Measurements from ENCODE around the gene SP4.
A peak's percentile ranks its signal among the peaks of the same experiment; 100 is the strongest.

SP4 gene

GRCh38 chr7:21427182-21427870, 557 bp upstream of the SP4 start:
- peak; percentile 84 for ATAC-seq
- peak; percentile 98 to 99 for DNase-seq
- Mint-ChIP-seq H3K9me3 (no peaks in the 10 kb centered on the region), H3K4me1 (peaks cover 35% of the 10 kb centered on the region), H3K4me3 (peak overlapping the region; percentile 100), H3K27ac (peak overlapping the region; percentile 100), H3K27me3 (no peaks in the 10 kb centered on the region)

DNA sequence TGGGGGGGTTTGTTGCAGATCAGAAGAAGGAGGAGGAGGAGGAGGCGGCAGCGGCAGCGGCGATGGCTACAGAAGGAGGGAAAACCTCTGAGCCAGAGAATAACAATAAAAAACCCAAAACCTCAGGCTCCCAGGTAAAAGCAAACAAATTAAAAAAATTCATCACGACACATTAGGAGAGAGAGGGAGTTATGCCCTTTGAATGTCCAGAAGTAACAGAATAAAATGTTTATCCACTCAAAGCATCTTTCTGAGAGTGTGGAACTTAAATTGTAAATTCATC, 717 bp downstream of the SP4 start:
- Mint-ChIP-seq H3K9me3 (no peaks in the 10 kb centered on the region), H3K27me3 (no peaks in the 10 kb centered on the region), H3K4me1 (peaks cover 48% of the 10 kb centered on the region), H3K27ac (peak overlapping the region; percentile 95), H3K4me3 (peak overlapping the region; percentile 94 to 98)
- DNase-seq: no peak
- ATAC-seq: no peak

DNA sequence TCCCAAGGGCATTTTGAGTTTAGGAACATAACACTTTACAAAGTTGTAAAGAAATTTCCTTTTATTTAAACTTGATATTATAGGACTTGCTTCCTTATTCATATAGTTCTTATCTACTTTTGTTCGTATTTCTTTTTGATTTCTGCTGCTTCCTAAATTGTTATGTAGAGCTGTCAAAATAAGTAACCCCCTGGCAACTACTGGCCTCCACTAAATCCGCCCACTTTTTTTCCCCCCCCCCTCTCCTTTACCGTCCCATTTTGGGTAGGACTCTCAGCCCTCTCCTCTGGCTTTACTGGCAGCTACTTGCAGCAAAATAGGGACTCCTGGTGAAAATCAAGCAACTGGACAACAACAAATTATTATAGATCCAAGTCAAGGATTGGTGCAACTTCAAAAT, 1.1 kb downstream of the SP4 start:
- H3K4me3 Mint-ChIP-seq: peak overlapping the region; percentile 94 to 98
- peak overlapping the region in 1 of 2 donors; percentile 14 for H3K27ac Mint-ChIP-seq
- no peak for ATAC-seq
- no peaks in the 10 kb centered on the region for H3K9me3 Mint-ChIP-seq
- H3K27me3 Mint-ChIP-seq: no peaks in the 10 kb centered on the region
- DNase-seq: no peak
- H3K4me1 Mint-ChIP-seq: peaks cover 52% of the 10 kb centered on the region

GRCh38 chr7:21429786-21430574, 2.1 kb downstream of the SP4 start:
- no peaks in the 10 kb centered on the region for H3K9me3 Mint-ChIP-seq
- peaks cover 61% of the 10 kb centered on the region for H3K4me1 Mint-ChIP-seq
- no peak for DNase-seq
- no peaks in the 10 kb centered on the region for H3K27me3 Mint-ChIP-seq
- peak overlapping the region in 1 of 2 donors; percentile 42 for H3K27ac Mint-ChIP-seq
- no peak for ATAC-seq
- peak overlapping the region; percentile 94 to 98 for H3K4me3 Mint-ChIP-seq

- no peaks in the 10 kb centered on the region for H3K9me3 Mint-ChIP-seq
- peaks cover 62% of the 10 kb centered on the region for H3K4me1 Mint-ChIP-seq
- peak overlapping the region; percentile 52 to 64 for H3K4me3 Mint-ChIP-seq
- H3K27ac Mint-ChIP-seq: no peak overlapping the region
- DNase-seq (no peak), ATAC-seq (no peak)
- no peaks in the 10 kb centered on the region for H3K27me3 Mint-ChIP-seq
Observed at GRCh38 chr7:21430575-21430954, 2.7 kb downstream of the SP4 start.

DNA sequence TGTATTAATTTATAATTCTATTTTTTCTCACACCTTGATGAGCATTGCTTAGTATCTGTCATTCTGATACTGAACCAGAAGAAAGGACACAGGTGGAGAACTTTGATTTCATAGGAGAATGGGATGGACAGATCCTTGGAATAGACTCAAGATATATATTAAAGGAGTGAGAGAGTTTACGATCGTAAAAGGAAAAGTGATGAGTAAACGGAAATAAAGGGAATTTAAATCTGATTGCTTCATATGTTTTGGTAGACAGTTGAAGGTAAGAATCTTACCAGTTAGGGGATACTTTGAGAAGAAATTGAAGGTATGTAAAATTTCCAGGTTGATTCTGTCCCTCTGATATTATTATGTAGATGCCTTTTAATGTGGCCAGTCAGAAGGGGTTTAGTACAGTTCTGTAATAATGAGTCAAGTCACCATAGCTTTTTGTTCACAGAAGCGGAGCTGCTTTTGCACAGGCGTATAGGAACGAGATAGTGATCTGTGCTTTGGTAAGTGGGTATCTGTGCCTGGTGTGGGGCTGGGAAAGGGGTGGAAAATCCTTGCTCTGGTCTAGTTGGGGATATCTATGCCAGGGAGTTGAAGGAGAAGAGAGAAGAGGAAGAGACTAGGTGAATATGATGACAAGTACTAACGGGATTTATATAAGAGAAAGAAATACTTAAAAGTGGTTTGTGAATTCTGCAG, 15.4 kb downstream of the SP4 start:
- no peaks in the 10 kb centered on the region for H3K9me3 Mint-ChIP-seq
- H3K27ac Mint-ChIP-seq: no peak overlapping the region
- H3K4me3 Mint-ChIP-seq: no peak overlapping the region
- ATAC-seq: no peak
- no peaks in the 10 kb centered on the region for H3K27me3 Mint-ChIP-seq
- DNase-seq: no peak
- peaks cover 50% of the 10 kb centered on the region for H3K4me1 Mint-ChIP-seq

DNA sequence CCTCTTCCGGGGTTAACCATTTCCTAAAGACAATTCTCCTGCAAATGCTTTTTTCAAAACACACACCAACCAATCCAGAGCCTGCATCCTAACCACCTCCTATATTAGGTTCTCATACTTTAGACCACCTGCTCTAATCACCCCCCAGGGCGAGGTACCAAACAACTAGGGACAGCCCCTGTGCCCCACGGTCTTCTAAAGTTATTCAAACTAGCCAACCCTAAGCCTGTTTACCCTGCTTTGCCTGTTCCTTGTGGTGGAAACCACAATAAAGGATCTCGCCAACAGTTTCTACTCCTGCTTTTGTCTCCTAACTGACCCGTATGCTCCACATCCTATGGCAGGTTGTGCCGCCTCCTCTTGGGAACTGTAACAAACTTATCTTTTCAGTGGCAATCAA, 21.1 kb downstream of the SP4 start:
- Mint-ChIP-seq H3K27ac (peak overlapping the region; percentile 87 to 89), H3K9me3 (peaks cover 10 to 13% of the 10 kb centered on the region in 2 donors), H3K27me3 (no peaks in the 10 kb centered on the region), H3K4me3 (no peak overlapping the region), H3K4me1 (peaks cover 37% of the 10 kb centered on the region)
- DNase-seq (no peak), ATAC-seq (peak; percentile 74)

GRCh38 chr7:21450076-21450475, 22.2 kb downstream of the SP4 start:
- H3K27ac Mint-ChIP-seq: no peak overlapping the region
- no peaks in the 10 kb centered on the region for H3K27me3 Mint-ChIP-seq
- DNase-seq: no peak
- H3K4me3 Mint-ChIP-seq: no peak overlapping the region
- peaks cover 31% of the 10 kb centered on the region for H3K4me1 Mint-ChIP-seq
- H3K9me3 Mint-ChIP-seq: peaks cover 18 to 23% of the 10 kb centered on the region in 2 donors
- no peak for ATAC-seq

DNA sequence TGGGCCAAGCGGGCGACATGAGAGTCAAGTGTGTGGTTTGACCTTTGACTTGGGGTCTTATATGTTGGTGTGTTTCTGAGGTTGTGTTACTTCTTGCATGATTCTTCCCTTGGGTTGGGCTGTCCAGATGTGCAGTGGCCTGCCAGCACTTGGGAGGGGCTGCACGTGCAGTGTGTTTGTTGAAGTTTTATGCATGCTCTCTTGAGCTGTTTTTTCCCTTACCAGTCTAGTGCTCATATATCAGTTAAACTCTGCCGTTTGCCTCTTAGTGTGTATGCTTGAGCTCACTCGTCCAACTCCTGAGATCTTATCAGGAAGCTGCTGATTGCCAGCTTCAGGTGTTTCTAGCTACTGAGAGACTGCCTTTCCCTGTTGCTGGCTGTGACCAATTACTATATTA, 23.1 kb downstream of the SP4 start:
- H3K9me3 Mint-ChIP-seq: peaks cover 18 to 29% of the 10 kb centered on the region in 2 donors
- ATAC-seq (no peak), DNase-seq (no peak)
- H3K4me3 Mint-ChIP-seq: no peak overlapping the region
- H3K4me1 Mint-ChIP-seq: peaks cover 31% of the 10 kb centered on the region
- no peak overlapping the region for H3K27ac Mint-ChIP-seq
- no peaks in the 10 kb centered on the region for H3K27me3 Mint-ChIP-seq

DNA sequence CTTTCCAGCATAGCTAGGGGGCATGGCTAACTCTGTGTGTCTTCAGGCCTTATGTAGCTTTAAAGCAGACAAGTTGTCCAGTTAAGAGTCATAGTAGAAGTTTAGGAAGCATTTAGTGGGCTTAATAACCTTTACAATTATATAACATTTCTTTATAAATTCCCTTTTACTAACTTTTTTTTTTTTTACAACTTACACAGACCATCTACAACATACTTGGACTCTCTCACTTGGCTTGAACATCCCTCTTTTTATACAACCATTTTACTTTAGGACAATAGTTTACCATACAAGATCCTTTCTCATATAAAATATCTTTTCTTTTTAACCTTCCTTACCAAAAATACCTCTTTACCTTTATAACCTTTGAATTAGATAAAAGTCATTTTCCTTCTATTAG, 26.3 kb downstream of the SP4 start:
- H3K27me3 Mint-ChIP-seq: no peaks in the 10 kb centered on the region
- no peak overlapping the region for H3K4me3 Mint-ChIP-seq
- ATAC-seq (no peak), DNase-seq (no peak)
- H3K27ac Mint-ChIP-seq: no peak overlapping the region
- H3K9me3 Mint-ChIP-seq: peaks cover 22 to 33% of the 10 kb centered on the region in 2 donors
- H3K4me1 Mint-ChIP-seq: peaks cover 21% of the 10 kb centered on the region

DNA sequence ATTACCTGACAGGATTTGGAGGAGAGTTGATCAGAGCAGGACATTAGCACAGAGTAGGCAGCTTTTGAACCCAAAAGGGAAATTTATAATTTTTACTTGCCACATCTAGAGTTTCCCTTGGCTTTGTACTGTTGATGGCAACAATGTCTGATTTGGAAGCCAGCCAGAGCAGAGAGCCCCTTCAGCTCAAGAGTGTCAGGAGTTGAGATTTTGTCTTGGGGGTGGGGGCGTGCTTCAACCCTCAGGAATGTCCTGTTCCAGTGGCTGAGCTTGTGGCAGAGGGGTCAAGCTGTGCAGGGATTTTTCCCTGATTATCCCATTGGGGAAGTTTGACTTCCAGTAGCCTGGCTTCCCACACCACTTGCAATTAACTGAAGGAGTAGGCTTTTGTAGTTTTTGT, 27.0 kb downstream of the SP4 start:
- ATAC-seq: no peak
- no peaks in the 10 kb centered on the region for H3K27me3 Mint-ChIP-seq

DNA sequence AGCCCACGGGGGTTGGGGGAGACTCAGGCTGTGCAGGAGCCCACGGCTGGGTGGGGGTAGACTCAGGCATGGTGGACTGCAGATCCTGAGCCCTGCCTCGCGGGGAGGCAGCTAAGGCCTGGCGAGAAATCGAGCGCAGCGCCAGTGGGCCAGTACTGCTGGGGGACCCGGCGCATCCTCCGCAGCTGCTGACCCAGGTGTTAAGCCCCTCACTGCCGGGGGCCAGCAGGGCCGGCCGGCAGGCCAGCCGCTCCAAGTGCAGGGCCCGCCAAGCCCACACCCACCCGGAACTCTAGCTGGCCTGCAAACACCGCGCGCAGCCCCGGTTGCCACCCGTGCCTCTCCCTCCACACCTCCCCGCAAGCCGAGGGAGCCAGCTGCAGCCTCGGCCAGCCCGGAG, 33.4 kb downstream of the SP4 start:
- peak; percentile 28 for ATAC-seq
- DNase-seq: no peak
- peaks cover 9 to 14% of the 10 kb centered on the region in 2 donors for H3K9me3 Mint-ChIP-seq
- H3K27me3 Mint-ChIP-seq: no peaks in the 10 kb centered on the region
- H3K27ac Mint-ChIP-seq: no peak overlapping the region
- no peak overlapping the region for H3K4me3 Mint-ChIP-seq
- peaks cover 35% of the 10 kb centered on the region for H3K4me1 Mint-ChIP-seq

More for the DNA sequence above, 27.0 kb downstream of the SP4 start:
- H3K4me1 Mint-ChIP-seq: peaks cover 18% of the 10 kb centered on the region
- H3K4me3 Mint-ChIP-seq: no peak overlapping the region
- peaks cover 25 to 37% of the 10 kb centered on the region in 2 donors for H3K9me3 Mint-ChIP-seq
- H3K27ac Mint-ChIP-seq: peak overlapping the region in 1 of 2 donors; percentile 42
- DNase-seq: no peak

DNA sequence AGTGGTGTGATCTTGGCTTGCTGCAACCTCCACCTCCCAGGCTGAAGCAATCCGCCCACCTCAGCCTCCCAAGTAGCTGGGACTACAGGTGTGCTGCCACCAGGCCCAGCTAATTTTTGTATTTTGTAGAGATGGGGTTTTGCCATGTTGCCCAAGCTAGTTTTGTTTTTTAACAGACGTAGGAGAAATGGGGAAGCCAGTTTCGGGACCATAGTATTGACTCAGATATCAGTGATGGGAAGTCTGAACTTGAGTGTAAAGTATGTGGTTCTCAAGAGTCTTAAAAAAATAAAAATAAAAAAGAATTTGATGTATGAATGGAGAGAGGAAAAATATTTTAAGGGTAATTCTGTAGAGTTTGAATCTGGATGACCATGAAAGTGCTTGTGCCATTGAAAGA, 34.2 kb downstream of the SP4 start:
- DNase-seq (no peak), ATAC-seq (no peak)
- H3K4me3 Mint-ChIP-seq: no peak overlapping the region
- no peak overlapping the region for H3K27ac Mint-ChIP-seq
- peaks cover 9 to 11% of the 10 kb centered on the region in 2 donors for H3K9me3 Mint-ChIP-seq
- peaks cover 31% of the 10 kb centered on the region for H3K4me1 Mint-ChIP-seq
- no peaks in the 10 kb centered on the region for H3K27me3 Mint-ChIP-seq

DNA sequence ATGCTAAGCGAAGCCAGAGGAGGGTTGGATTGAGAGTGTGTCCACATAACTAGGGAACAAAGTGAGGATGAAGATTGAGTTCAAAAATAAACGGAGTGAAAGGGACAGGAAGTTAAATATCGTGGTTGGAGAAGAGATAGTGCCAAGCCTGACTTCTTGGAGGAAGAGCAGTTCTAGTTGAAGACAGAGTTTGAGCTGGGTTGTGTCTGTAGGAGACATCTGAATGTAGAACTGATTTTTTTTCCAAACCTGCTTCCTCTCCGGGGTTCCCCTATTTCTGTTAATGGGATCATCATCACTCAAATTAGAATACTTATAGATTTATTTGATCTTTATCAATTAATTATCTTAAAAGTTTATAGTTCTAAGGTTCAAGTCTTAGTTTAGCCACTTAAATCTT, 35.6 kb downstream of the SP4 start:
- Mint-ChIP-seq H3K27me3 (no peaks in the 10 kb centered on the region), H3K9me3 (peaks cover 9 to 11% of the 10 kb centered on the region in 2 donors), H3K4me3 (no peak overlapping the region), H3K27ac (no peak overlapping the region), H3K4me1 (peaks cover 31% of the 10 kb centered on the region)
- DNase-seq (no peak), ATAC-seq (no peak)

DNA sequence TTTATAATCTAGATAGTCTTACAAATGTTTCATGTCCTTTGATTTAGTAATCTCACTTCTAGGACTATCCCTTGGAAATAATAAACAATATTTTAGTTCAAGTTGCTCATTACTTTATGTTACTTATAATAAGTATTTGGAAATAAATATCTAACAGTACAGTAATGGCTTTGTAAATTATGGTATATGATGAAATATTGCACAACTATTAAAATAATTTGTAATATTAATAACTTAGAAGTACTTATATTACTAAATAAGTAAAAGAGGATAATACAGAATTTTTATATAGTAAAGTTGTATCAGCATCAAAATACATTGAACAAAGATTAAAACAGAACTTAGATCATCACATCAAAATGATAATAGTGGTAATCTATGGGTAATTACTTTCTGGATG, 41.1 kb downstream of the SP4 start:
- DNase-seq: no peak
- no peaks in the 10 kb centered on the region for H3K27me3 Mint-ChIP-seq
- no peak for ATAC-seq
- H3K4me3 Mint-ChIP-seq: no peak overlapping the region
- H3K27ac Mint-ChIP-seq: no peak overlapping the region
- H3K4me1 Mint-ChIP-seq: peaks cover 28% of the 10 kb centered on the region
- H3K9me3 Mint-ChIP-seq: peaks cover 0 to 10% of the 10 kb centered on the region in 2 donors

DNA sequence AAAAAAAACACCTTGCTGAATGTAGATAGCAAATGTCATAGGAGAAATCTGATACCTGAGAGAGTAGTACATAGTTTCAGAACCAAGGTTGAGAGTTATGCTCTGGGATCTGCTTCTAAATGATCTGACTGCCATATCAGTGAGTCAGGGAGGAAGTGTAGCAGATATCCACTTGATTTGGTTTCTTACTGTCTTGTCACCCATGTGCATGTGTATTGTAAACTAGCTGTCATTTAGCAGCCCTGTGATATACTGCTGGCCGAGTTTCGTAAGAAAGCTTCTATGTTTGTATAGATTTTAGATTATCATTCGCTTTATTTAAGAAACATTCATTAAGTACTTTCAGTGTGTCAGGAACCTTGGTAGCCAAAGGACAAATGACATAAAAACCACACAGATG, 42.0 kb downstream of the SP4 start:
- H3K9me3 Mint-ChIP-seq: peaks cover 0 to 10% of the 10 kb centered on the region in 2 donors
- DNase-seq (no peak), ATAC-seq (no peak)
- no peak overlapping the region for H3K4me3 Mint-ChIP-seq
- H3K27me3 Mint-ChIP-seq: no peaks in the 10 kb centered on the region
- no peak overlapping the region for H3K27ac Mint-ChIP-seq
- peaks cover 28% of the 10 kb centered on the region for H3K4me1 Mint-ChIP-seq

All from stimulated activated naive CD8-positive, alpha-beta T cell treated with anti-CD3 and anti-CD28 coated beads, Interleukin-15, amount 100 ng/mL, for 72 hours (primary cell).